Measurements from ENCODE around the gene ATP5ME. TPM values are rescaled to one million over a fixed set of nuclear protein-coding genes. Genes with fewer than 3 reads are reported as not detected.

The ATP5ME gene
- total and polyA plus RNA-seq, 2 of the 13 experiments (the other 11 are each of a cell fraction or from before 2014, with no cell fraction given), result 305 to 753 TPM

GRCh38 chr4:680091-680490 lies 6.0 kb upstream of the ATP5ME start (continued):
- TF ChIP-seq TBX2 (CRISPR knock-in tag; IDR thresholded peaks at IDR 0.05; ENCODE audit: borderline replicate concordance) (no peak), PAWR (CRISPR knock-in tag; IDR thresholded peaks at IDR 0.05; ENCODE audit: borderline replicate concordance) (no peak), ZNF792 (CRISPR knock-in tag; IDR thresholded peaks at IDR 0.05) (no peak), ZNF740 (CRISPR knock-in tag; IDR thresholded peaks at IDR 0.05) (no peak), ZNF572 (CRISPR knock-in tag; IDR thresholded peaks at IDR 0.05) (0 out of 2 replicates have a peak, but pooled peaks have one; percentile 10), ZNF547 (CRISPR knock-in tag; IDR thresholded peaks at IDR 0.05) (0 out of 2 replicates have a peak, but pooled peaks have one; percentile 32)

GRCh38 chr4:679629-680028 lies 5.6 kb upstream of the ATP5ME start:
- POLR2A ChIA-PET, result interaction anchor here (1.3 kb wide), 1 partner anchor 8 kb away, joined by 7 read pairs; no protein-coding TSS in a partner anchor
- ATAC-seq (no peak), DNase-seq (ENCODE audit: low spot score) (no peak), FAIRE-seq (no peak)
- no peak overlapping the region for H3K9ac ChIP-seq (ENCODE audit: insufficient read depth, low read depth, low read length)
- no peak overlapping the region for H3K27ac ChIP-seq (ENCODE audit: extremely low read length, insufficient read depth, low read length)
- H3K36me3 ChIP-seq (replicated peaks in 1 of 2; ENCODE audit: control insufficient read depth in 1 of 2, insufficient read depth in 2 of 2, low read length in 2 of 2), result no peaks in the 10 kb centered on the region
- H4K20me1 ChIP-seq (ENCODE audit: insufficient read depth, low read length), result no peaks in the 10 kb centered on the region
- in situ Hi-C loops (cut with HindIII; ENCODE audit: extremely low pct_ligation_motif_present, low pct_unique_long_range_greater_than_20kb), result no loop called here
- H2AFZ ChIP-seq (ENCODE audit: low read length), result no peak overlapping the region
- intact Hi-C loops (cut with micrococcal nuclease; ENCODE audit: unreplicated experiment), result loop anchor here (10.0 kb wide), 1 partner anchor 205 kb away; no protein-coding TSS in a partner anchor
- H3K27me3 ChIP-seq (ENCODE audit: control insufficient read depth in 1 of 2, insufficient read depth in 2 of 2, low read length in 2 of 2), result no peaks in the 10 kb centered on the region
- no peak overlapping the region for H3K4me2 ChIP-seq (ENCODE audit: low read depth, low read length)
- no TSS peak for BruUV-seq (replicated peaks)
- CTCF ChIA-PET (ENCODE audit: low intra/inter-chr PET ratio, low total read pairs), result no interaction called here
- no CpG with 5 or more reads among the region's 11 CpGs for WGBS (ENCODE audit: low lambda C conversion rate)
- peaks cover 88% of the 10 kb centered on the region for H3K4me1 ChIP-seq (ENCODE audit: insufficient read depth, low read length)
- peaks cover 7% of the 10 kb centered on the region for H3K79me2 ChIP-seq (ENCODE audit: insufficient read depth, low read length)
- peak in 1 of 2 experiments; percentile 24; a peak in 1 of 4 replicates for TF ChIP-seq POLR2A (IDR thresholded peaks at IDR 0.05; ENCODE audit: insufficient read depth in 1 of 2, low read depth in 2 of 2, low read length in 2 of 2)
- TF ChIP-seq RBM39 (IDR thresholded peaks at IDR 0.05; ENCODE audit: low read depth, low read length, poor library complexity, severe bottlenecking), result no peak
- TF ChIP-seq GLMP (CRISPR knock-in tag; IDR thresholded peaks at IDR 0.05; ENCODE audit: borderline replicate concordance), result no peak
- peak; percentile 42; the same call in 1 of the 2 replicates for TF ChIP-seq SP4 (CRISPR knock-in tag; IDR thresholded peaks at IDR 0.05)
- 0 out of 2 replicates have a peak, but pooled peaks have one; percentile 7 for TF ChIP-seq ZNF572 (CRISPR knock-in tag; IDR thresholded peaks at IDR 0.05)
- TF ChIP-seq HNRNPL (IDR thresholded peaks at IDR 0.05; ENCODE audit: low read depth, low read length), result 0 out of 2 replicates have a peak, but pooled peaks have one; percentile 49
- TF ChIP-seq ZHX1 (CRISPR knock-in tag; IDR thresholded peaks at IDR 0.05; ENCODE audit: low read depth), result no peak
- TF ChIP-seq JUNB (CRISPR knock-in tag; IDR thresholded peaks at IDR 0.05; ENCODE audit: borderline replicate concordance), result no peak
- no peak for TF ChIP-seq TRAFD1 (CRISPR knock-in tag; IDR thresholded peaks at IDR 0.05; ENCODE audit: borderline replicate concordance)
- TF ChIP-seq AGO2 (optimal IDR thresholded peaks at IDR 0.05; ENCODE audit: low read depth, low read length), result peak; percentile 2
- no peak overlapping the region for H3K4me3 ChIP-seq (replicated peaks in 1 of 3; ENCODE audit: insufficient read depth in 1 of 3, low read depth in 2 of 3, low read length in 3 of 3)
- no peaks in the 10 kb centered on the region for H3K9me3 ChIP-seq (ENCODE audit: low read length)

Measured in HepG2 (cell line).